Measurements from ENCODE around the gene DPYD. TPM values are rescaled to one million over a fixed set of nuclear protein-coding genes. Genes with fewer than 3 reads are reported as not detected.

DPYD gene
- total and polyA plus RNA-seq, 9 of the 15 experiments (the other 6 are each of a cell fraction or from before 2014, with no cell fraction given) = 0.03 to 0.25 (median 0.08) TPM; not detected in 2

- H3K9ac ChIP-seq (ENCODE audit: insufficient read depth in 1 of 2, low read depth in 2 of 2, low read length in 2 of 2) = no peak overlapping the region
- in situ Hi-C loops (cut with MboI) = no loop called here
- H3K9me1 ChIP-seq (ENCODE audit: control insufficient read depth, insufficient read depth, low read length) = no peaks in the 10 kb centered on the region
- FAIRE-seq (no peak), DNase-seq (ENCODE audit: extremely low read depth in 1 of 4, low spot score in 3 of 4) (no peak), ATAC-seq (no peak)
- H3K4me2 ChIP-seq (ENCODE audit: insufficient read depth, low read length) = no peak overlapping the region
- H3K9me3 ChIP-seq (replicated peaks; ENCODE audit: control insufficient read depth, insufficient read depth, low read depth, low read length) = no peaks in the 10 kb centered on the region
- H4K20me1 ChIP-seq (replicated peaks; ENCODE audit: control insufficient read depth, insufficient read depth, low read length) = no peaks in the 10 kb centered on the region
- H3K36me3 ChIP-seq (ENCODE audit: control insufficient read depth, insufficient read depth, low read length) = no peaks in the 10 kb centered on the region
- TF ChIP-seq SMAD1 (IDR thresholded peaks at IDR 0.05; ENCODE audit: low read depth, low read length, partially characterized antibody) (no peak), FOXM1 (IDR thresholded peaks at IDR 0.05; ENCODE audit: low read depth) (no peak), FOXM1 (CRISPR knock-in tag; IDR thresholded peaks at IDR 0.05; ENCODE audit: low read depth) (no peak), ZNF274 (IDR thresholded peaks at IDR 0.05; ENCODE audit: borderline replicate concordance, low read depth, low read length) (no peak), ZFX (CRISPR knock-in tag; IDR thresholded peaks at IDR 0.05) (no peak), GABPA (tag; conservative IDR thresholded peaks at IDR 0.05; ENCODE audit: low read depth) (no peak), KDM5B (IDR thresholded peaks at IDR 0.05; ENCODE audit: insufficient replicate concordance, low read depth, low read length) (no peak), KHSRP (IDR thresholded peaks at IDR 0.05) (no peak), ZNF511 (CRISPR knock-in tag; IDR thresholded peaks at IDR 0.05) (no peak)
- TF ChIP-seq, protein P1, sequence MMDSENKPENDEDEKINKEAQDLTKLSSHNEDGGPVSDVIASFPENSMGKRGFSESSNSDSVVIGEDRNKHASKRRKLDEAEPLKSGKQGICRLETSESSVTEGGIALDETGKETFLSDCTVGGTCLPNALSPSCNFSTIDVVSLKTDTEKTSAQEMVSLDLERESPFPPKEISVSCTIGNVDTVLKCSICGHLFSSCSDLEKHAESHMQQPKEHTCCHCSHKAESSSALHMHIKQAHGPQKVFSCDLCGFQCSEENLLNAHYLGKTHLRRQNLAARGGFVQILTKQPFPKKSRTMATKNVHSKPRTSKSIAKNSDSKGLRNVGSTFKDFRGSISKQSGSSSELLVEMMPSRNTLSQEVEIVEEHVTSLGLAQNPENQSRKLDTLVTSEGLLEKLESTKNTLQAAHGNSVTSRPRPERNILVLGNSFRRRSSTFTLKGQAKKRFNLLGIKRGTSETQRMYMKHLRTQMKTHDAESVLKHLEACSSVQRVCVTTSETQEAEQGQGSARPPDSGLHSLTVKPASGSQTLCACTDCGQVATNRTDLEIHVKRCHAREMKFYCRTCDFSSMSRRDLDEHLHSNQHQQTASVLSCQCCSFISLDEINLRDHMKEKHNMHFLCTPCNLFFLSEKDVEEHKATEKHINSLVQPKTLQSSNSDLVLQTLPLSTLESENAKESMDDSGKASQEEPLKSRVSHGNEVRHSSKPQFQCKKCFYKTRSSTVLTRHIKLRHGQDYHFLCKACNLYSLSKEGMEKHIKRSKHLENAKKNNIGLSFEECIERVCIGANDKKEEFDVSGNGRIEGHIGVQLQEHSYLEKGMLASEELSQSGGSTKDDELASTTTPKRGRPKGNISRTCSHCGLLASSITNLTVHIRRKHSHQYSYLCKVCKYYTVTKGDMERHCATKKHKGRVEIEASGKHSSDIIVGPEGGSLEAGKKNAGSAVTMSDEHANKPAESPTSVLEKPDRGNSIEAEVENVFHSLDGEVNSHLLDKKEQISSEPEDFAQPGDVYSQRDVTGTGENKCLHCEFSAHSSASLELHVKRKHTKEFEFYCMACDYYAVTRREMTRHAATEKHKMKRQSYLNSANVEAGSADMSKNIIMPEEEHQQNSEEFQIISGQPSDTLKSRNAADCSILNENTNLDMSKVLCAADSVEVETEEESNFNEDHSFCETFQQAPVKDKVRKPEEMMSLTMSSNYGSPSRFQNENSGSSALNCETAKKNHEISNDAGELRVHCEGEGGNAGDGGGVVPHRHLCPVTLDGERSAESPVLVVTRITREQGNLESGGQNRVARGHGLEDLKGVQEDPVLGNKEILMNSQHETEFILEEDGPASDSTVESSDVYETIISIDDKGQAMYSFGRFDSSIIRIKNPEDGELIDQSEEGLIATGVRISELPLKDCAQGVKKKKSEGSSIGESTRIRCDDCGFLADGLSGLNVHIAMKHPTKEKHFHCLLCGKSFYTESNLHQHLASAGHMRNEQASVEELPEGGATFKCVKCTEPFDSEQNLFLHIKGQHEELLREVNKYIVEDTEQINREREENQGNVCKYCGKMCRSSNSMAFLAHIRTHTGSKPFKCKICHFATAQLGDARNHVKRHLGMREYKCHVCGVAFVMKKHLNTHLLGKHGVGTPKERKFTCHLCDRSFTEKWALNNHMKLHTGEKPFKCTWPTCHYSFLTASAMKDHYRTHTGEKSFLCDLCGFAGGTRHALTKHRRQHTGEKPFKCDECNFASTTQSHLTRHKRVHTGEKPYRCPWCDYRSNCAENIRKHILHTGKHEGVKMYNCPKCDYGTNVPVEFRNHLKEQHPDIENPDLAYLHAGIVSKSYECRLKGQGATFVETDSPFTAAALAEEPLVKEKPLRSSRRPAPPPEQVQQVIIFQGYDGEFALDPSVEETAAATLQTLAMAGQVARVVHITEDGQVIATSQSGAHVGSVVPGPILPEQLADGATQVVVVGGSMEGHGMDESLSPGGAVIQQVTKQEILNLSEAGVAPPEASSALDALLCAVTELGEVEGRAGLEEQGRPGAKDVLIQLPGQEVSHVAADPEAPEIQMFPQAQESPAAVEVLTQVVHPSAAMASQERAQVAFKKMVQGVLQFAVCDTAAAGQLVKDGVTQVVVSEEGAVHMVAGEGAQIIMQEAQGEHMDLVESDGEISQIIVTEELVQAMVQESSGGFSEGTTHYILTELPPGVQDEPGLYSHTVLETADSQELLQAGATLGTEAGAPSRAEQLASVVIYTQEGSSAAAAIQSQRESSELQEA (IDR thresholded peaks at IDR 0.05; ENCODE audit: low read depth) = no peak
- ChIA-PET CTCF (ENCODE audit: low intra/inter-chr PET ratio) (no interaction called here), POLR2A (no interaction called here)
- no peaks in the 10 kb centered on the region for H3K4me1 ChIP-seq (replicated peaks in 1 of 2; ENCODE audit: control insufficient read depth in 2 of 2, insufficient read depth in 2 of 2, low read length in 2 of 2)
- BruUV-seq (replicated peaks) = no TSS peak
- no peak overlapping the region for H2AFZ ChIP-seq (ENCODE audit: low read depth, low read length)
- intact Hi-C loops (cut with micrococcal nuclease) = no loop called here
- H3K79me2 ChIP-seq (ENCODE audit: control insufficient read depth, insufficient read depth, low read length) = no peaks in the 10 kb centered on the region
- H3K27me3 ChIP-seq (ENCODE audit: control insufficient read depth in 2 of 2, insufficient read depth in 2 of 2, low read length in 2 of 2) = no peaks in the 10 kb centered on the region
- no peak overlapping the region for H3K27ac ChIP-seq (ENCODE audit: extremely low read depth, low read depth, low read length)
- H3K4me3 ChIP-seq = no peak overlapping the region
- WGBS (ENCODE audit: insufficient coverage, low coverage, missing lambda C conversion rate) = 0% methylated on average over 1 of the region's 1 CpG
Observed at GRCh38 chr1:97883823-97884222, 37.0 kb downstream of the DPYD start.
